PC-3 (cell line): ENCODE measurements around the gene ZNF532.
"Not testable (repeated sequence)": the region's sequence is repeated elsewhere in the genome, so short reads cannot be mapped to it uniquely, and the experiment has no call there.

ENCODE experiments used
- CTCF ChIP-seq: fragments of 300-600 bp; sonication (generic); conservative IDR thresholded peaks from 2 replicates; pipeline ENCODE4 v1.5.1; 2017; ENCODE audit warnings: antibody characterized with exemption, low read depth, mild to moderate bottlenecking, low read length
- EZH2 ChIP-seq: fragments of 300-600 bp; sonication (generic); IDR thresholded peaks from one replicate; pipeline ENCODE4 v1.6.1; 2017; ENCODE audit warnings: antibody characterized with exemption, mild to moderate bottlenecking, low read length; ENCODE audit not compliant: unreplicated experiment

GRCh38 chr18:58919934-58920333 lies 55.3 kb downstream of the ZNF532 start:
- not testable (repeated sequence) for TF ChIP-seq CTCF, EZH2
